Natural killer cell treated with Interleukin-12 subunit alpha and Interleukin-12 subunit beta and Interleukin-15 and Interleukin-18, amount 100 ng/mL, for 72 hours (primary cell): ENCODE results near the gene ANKRD44. TPM values are rescaled to one million over a fixed set of nuclear protein-coding genes. Genes with fewer than 3 reads are reported as not detected.

Experiments used
- ATAC-seq, 2 donors: fragments of 150-1000 bp; cut with Tn5 transposase in 1 of 2; sonication (Bioruptor Pico), chemical (Tn5 transposase) in 1 of 2; 2 replicates each; pipeline ENCODE4 v1.10.0; 2021
- DNase-seq: peaks from one replicate; pipeline ENCODE4 v3.0.0; 2022; ENCODE audit warnings: low spot score
- H3K27ac Mint-ChIP-seq, 2 donors: 1 replicate in 1 of 2; 2 replicates in 1 of 2; pipeline ENCODE4 v1.8.0; 2022; ENCODE audit warnings: mixed read lengths in 2 of 2, mild to moderate bottlenecking in 1 of 2, moderate library complexity in 1 of 2
- H3K27me3 Mint-ChIP-seq, 2 donors: 1 replicate in 1 of 2; 2 replicates in 1 of 2; pipeline ENCODE4 v1.8.0; 2022; ENCODE audit warnings: mixed read lengths in 2 of 2
- H3K36me3 Mint-ChIP-seq: one replicate; pipeline ENCODE4 v1.8.0; 2022; ENCODE audit warnings: mixed read lengths
- H3K4me1 Mint-ChIP-seq, 2 donors: 1 replicate in 1 of 2; 2 replicates in 1 of 2; pipeline ENCODE4 v1.8.0; 2022; ENCODE audit warnings: low read depth in 2 of 2, mixed read lengths in 2 of 2, mild to moderate bottlenecking in 1 of 2
- H3K4me3 Mint-ChIP-seq: one replicate; pipeline ENCODE4 v1.8.0; 2022; ENCODE audit warnings: mixed read lengths
- H3K9me3 Mint-ChIP-seq: 2 replicates; pipeline ENCODE4 v1.8.0; 2022; ENCODE audit warnings: mixed read lengths
- total RNA-seq, 2 donors: library from RNA; stranded (reverse); gene quantifications; one replicate each; pipeline ENCODE4 v1.2.3, GENCODE V29; 2022

The ANKRD44 gene
- total RNA-seq, 2 donors from 2014 or later, result 307 to 413 TPM

GRCh38 chr2:197191177-197191939 lies 119.2 kb downstream of the ANKRD44 start:
- DNase-seq, result no peak

GRCh38 chr2:197190100-197190432 lies 120.5 kb downstream of the ANKRD44 start:
- Mint-ChIP-seq H3K36me3 (peaks cover 11% of the 10 kb centered on the region), H3K27me3 (no peaks in the 10 kb centered on the region), H3K4me1 (peaks cover 62 to 63% of the 10 kb centered on the region in 2 donors), H3K9me3 (no peaks in the 10 kb centered on the region), H3K27ac (no peak overlapping the region), H3K4me3 (no peak overlapping the region)
- DNase-seq (no peak), ATAC-seq (no peak)

More at GRCh38 chr2:197191177-197191939, 119.2 kb downstream of the ANKRD44 start:
- peaks cover 65 to 71% of the 10 kb centered on the region in 2 donors for H3K4me1 Mint-ChIP-seq
- H3K9me3 Mint-ChIP-seq, result no peaks in the 10 kb centered on the region
- H3K27ac Mint-ChIP-seq, result peak overlapping the region; percentile 66 to 83
- peaks cover 1% of the 10 kb centered on the region for H3K36me3 Mint-ChIP-seq
- H3K27me3 Mint-ChIP-seq, result no peaks in the 10 kb centered on the region
- peak overlapping the region; percentile 74 for H3K4me3 Mint-ChIP-seq
- ATAC-seq, result peak; percentile 46 to 52

DNA sequence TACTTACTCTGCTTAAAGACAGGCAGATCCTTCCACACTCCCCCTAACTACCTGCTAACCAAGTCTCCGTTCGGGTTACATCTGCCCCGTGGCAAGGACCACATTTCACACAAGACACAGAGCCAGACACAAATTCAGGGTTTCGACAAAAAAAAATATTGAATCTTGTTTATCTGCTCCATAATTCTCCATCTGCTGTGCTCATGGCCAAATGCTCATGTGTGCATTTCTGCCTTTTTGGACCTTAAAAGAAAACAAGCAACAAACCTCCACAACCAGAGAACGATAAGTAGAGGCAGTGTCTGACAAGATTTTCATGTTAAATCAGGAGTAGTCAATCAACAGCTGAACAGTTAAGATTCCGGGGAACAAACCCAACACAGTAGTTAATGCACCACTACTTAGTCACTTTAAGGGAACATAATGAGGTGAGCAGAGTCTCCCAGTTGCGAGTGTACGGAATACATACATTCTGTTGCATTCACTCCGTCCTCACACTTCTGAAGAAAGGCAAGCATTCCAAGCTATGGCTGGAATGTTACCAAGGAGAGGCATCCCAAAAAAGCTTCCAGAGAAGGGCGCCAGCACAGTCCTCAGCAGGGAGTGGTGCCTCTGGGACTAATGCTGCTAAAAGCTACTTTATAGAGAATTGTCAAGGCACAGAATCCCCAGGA lies 121.0 kb downstream of the ANKRD44 start:
- no peaks in the 10 kb centered on the region for H3K9me3 Mint-ChIP-seq
- peaks cover 61 to 63% of the 10 kb centered on the region in 2 donors for H3K4me1 Mint-ChIP-seq
- H3K36me3 Mint-ChIP-seq, result peaks cover 14% of the 10 kb centered on the region
- ATAC-seq (no peak), DNase-seq (no peak)
- H3K27me3 Mint-ChIP-seq, result no peaks in the 10 kb centered on the region
- no peak overlapping the region for H3K4me3 Mint-ChIP-seq
- peak overlapping the region; percentile 36 to 86 for H3K27ac Mint-ChIP-seq

DNA sequence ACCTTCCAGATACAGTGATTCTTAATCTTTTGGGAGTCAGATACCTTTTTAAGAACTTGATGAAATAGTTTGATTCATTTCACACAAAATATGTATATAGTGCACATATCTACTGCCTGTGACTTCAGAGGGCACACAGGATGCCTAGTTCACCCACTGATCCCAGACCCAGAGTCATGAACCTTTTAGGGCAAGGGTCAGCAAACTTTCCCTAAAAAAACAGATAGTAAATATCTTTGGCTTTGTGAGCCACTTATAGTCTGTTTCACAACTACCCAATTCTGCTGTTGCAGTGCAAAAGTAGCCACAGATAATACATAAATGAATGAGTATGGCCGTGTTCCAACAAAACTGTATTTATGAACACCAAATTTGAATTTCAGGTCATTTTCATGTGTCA lies 124.9 kb downstream of the ANKRD44 start:
- no peaks in the 10 kb centered on the region for H3K27me3 Mint-ChIP-seq
- H3K36me3 Mint-ChIP-seq, result peaks cover 40% of the 10 kb centered on the region
- peaks cover 3% of the 10 kb centered on the region for H3K9me3 Mint-ChIP-seq
- peaks cover 66 to 73% of the 10 kb centered on the region in 2 donors for H3K4me1 Mint-ChIP-seq
- DNase-seq, result no peak
- peak overlapping the region; percentile 35 to 60 for H3K27ac Mint-ChIP-seq
- ATAC-seq, result no peak
- H3K4me3 Mint-ChIP-seq, result no peak overlapping the region

- Mint-ChIP-seq H3K4me3 (no peak overlapping the region), H3K36me3 (peaks cover 40% of the 10 kb centered on the region), H3K27me3 (no peaks in the 10 kb centered on the region), H3K9me3 (peaks cover 3% of the 10 kb centered on the region), H3K4me1 (peaks cover 66 to 75% of the 10 kb centered on the region in 2 donors), H3K27ac (peak overlapping the region; percentile 60 to 63)
- ATAC-seq, result no peak
- DNase-seq, result no peak
These were observed 125.5 kb downstream of the ANKRD44 start for GRCh38 chr2:197184959-197185586.

DNA sequence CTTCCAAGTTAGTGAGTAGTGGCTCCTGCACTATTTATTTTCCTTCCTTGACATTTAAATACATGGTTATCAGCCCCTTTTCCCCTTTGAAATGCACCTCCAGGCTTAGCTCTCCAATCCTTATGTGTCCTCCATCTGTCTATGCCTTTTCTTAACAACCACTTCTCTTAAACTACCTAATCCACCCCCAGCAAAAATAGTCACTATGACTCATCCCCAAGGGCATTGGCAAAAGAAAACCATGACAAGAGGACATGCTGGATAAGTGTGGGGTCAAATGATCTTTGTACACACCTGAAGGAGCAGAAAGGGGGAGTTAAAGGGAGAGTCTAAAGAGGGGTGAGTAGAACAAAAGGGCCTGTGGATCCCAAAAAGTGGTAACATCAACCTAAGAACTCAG lies 127.2 kb downstream of the ANKRD44 start:
- ATAC-seq (no peak), DNase-seq (no peak)
- Mint-ChIP-seq H3K36me3 (peaks cover 40% of the 10 kb centered on the region), H3K27ac (peak overlapping the region; percentile 60 to 63), H3K4me3 (no peak overlapping the region), H3K9me3 (peaks cover 3% of the 10 kb centered on the region), H3K27me3 (no peaks in the 10 kb centered on the region), H3K4me1 (peaks cover 65 to 70% of the 10 kb centered on the region in 2 donors)

DNA sequence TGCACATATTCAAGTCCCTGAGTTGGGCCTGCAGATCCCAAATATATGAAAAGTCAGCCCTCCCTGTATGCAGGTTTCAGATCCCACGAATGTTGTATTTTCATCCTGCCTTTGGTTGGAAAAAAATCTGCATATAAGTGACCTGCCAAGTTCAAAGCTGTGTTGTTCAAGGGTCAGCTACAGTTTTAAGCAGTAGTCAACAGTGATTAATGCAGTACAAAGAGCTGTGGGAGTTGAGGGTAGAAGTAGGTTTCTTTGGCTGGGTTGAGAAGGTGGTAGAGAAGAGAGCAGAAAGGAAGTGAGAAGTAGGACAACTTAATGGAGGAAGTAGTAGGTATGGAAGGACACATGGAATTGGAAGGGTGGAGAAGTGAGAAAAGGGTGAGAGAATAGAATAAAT lies 127.9 kb downstream of the ANKRD44 start:
- ATAC-seq (no peak), DNase-seq (no peak)
- peaks cover 40% of the 10 kb centered on the region for H3K36me3 Mint-ChIP-seq
- peak overlapping the region; percentile 60 to 63 for H3K27ac Mint-ChIP-seq
- H3K9me3 Mint-ChIP-seq, result peaks cover 3% of the 10 kb centered on the region
- peaks cover 58 to 63% of the 10 kb centered on the region in 2 donors for H3K4me1 Mint-ChIP-seq
- peak overlapping the region; percentile 5 for H3K4me3 Mint-ChIP-seq
- H3K27me3 Mint-ChIP-seq, result no peaks in the 10 kb centered on the region

- Mint-ChIP-seq H3K27me3 (no peaks in the 10 kb centered on the region), H3K4me3 (no peak overlapping the region), H3K27ac (peak overlapping the region; percentile 60 to 63), H3K4me1 (peaks cover 49 to 57% of the 10 kb centered on the region in 2 donors), H3K36me3 (peaks cover 40% of the 10 kb centered on the region), H3K9me3 (peaks cover 3% of the 10 kb centered on the region)
- no peak for ATAC-seq
- no peak for DNase-seq
These were observed 129.1 kb downstream of the ANKRD44 start for GRCh38 chr2:197181491-197181890.

DNA sequence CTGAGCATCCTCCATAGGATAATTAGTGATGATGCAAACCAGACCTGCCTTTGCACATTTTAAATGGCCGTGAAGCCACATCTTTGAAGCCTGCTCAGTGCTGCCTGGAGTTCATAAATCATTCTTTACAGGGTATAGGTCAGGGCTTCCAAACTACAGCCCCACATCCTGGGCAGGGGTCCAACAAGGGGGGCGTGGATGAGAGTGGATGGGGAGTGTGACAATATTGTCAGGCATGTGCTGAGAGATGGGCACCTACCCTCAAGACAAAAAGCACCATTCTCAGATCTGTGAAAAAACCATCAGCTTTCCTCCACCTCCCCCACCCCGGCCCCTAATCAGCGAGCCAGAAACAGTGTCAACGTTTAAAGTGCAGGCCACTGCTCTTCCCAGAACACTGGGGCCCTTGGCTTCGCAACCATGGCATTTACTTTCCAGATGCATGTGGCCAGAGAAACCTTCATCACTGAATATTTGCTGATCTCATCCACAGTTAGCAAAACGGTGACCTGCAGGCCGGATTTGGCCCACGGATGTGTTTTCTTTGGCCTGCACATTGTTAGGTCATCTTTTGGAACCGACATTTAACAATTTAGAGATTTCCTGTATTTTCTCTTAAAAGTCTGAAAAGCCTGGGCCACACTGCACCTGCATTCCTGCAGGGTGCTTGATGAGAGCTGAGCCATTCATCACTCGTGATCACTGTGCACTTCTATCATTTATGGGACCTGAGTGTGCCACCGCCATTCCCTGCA lies 130.7 kb downstream of the ANKRD44 start:
- peak overlapping the region; percentile 18 to 51 for H3K27ac Mint-ChIP-seq

DNA sequence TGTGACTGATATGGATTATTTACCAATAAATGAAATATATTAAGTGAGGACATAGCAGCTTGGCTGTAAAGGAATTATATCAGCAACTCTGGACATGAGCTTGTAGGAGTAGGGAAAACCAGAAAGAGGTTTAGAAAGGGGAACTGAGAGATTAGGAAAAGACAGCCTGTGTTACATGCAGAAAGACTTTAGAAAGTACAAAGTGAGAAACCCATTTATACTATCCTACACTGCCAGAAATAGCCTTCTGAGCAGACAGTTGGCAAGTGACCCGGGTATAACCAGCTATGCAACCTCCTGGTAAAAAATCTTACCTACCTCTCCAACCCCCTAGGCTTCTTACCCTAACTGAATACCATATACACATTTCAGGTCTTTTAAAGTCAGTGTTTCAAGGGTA lies 134.1 kb downstream of the ANKRD44 start:
- peaks cover 41 to 45% of the 10 kb centered on the region in 2 donors for H3K4me1 Mint-ChIP-seq
- H3K36me3 Mint-ChIP-seq, result peaks cover under 1% of the 10 kb centered on the region
- H3K27me3 Mint-ChIP-seq, result no peaks in the 10 kb centered on the region
- DNase-seq (no peak), ATAC-seq (no peak)
- H3K27ac Mint-ChIP-seq, result peak overlapping the region in 1 of 2 donors; percentile 31
- no peak overlapping the region for H3K4me3 Mint-ChIP-seq
- H3K9me3 Mint-ChIP-seq, result no peaks in the 10 kb centered on the region

More for the DNA sequence above, 130.7 kb downstream of the ANKRD44 start:
- peaks cover 29% of the 10 kb centered on the region for H3K36me3 Mint-ChIP-seq
- peaks cover 54 to 60% of the 10 kb centered on the region in 2 donors for H3K4me1 Mint-ChIP-seq
- DNase-seq (no peak), ATAC-seq (no peak)
- H3K9me3 Mint-ChIP-seq, result peaks cover 3% of the 10 kb centered on the region
- H3K27me3 Mint-ChIP-seq, result no peaks in the 10 kb centered on the region
- no peak overlapping the region for H3K4me3 Mint-ChIP-seq

DNA sequence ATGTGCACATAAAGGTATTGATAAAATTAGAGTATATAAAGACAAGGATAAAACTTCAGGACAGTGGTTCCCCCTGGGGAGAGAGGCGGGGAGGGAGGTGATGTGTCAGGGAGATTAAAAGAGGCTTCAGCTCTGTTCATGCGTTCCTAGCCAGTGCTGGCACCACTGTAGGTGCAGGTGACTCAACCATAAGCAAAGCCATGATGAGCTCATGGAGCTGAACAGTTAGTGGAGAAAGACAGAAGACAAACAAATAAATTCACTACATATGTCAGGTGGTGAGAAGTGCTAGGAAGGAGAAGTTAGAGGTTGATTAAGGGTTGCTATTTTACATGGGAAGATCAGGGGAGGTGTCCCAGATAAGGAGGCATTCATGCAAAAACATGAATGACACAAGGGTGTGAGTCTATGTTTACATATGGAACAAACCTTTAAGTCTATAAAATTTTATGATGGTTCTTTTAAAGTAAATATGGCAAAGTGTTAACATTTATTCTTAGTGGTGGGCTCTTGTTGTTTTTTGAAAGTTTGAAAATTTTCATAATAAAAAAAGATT lies 136.0 kb downstream of the ANKRD44 start:
- H3K27ac Mint-ChIP-seq, result peak overlapping the region in 1 of 2 donors; percentile 67
- DNase-seq (no peak), ATAC-seq (no peak)
- no peak overlapping the region for H3K4me3 Mint-ChIP-seq
- H3K4me1 Mint-ChIP-seq, result peaks cover 43 to 52% of the 10 kb centered on the region in 2 donors
- no peaks in the 10 kb centered on the region for H3K27me3 Mint-ChIP-seq
- no peaks in the 10 kb centered on the region for H3K9me3 Mint-ChIP-seq
- H3K36me3 Mint-ChIP-seq, result no peaks in the 10 kb centered on the region

- Mint-ChIP-seq H3K4me1 (peaks cover 56 to 66% of the 10 kb centered on the region in 2 donors), H3K4me3 (no peak overlapping the region), H3K27me3 (no peaks in the 10 kb centered on the region), H3K9me3 (no peaks in the 10 kb centered on the region), H3K36me3 (no peaks in the 10 kb centered on the region), H3K27ac (peak overlapping the region; percentile 56 to 83)
- ATAC-seq (no peak), DNase-seq (no peak)
These were observed 139.0 kb downstream of the ANKRD44 start for GRCh38 chr2:197171582-197171981.

DNA sequence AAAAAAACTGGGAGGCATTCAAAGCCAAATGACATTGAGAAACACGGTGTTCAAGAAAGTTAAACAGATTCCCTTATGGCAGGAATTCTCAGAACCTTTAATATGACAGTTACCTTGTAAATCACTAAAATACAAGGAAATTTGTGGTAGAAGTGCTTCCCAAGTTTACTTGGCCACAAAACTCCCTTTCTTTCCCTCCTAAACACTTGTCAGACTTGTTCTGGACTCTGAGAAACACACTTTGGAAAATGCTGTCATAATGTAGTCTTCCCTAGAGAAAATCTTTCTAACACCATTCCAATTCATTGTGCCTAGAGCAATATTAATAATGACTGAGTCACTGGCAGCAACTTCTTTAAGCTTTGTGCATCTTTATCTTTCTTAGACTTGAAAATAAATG lies 140.4 kb downstream of the ANKRD44 start:
- no peak for DNase-seq
- H3K36me3 Mint-ChIP-seq, result no peaks in the 10 kb centered on the region
- H3K27ac Mint-ChIP-seq, result peak overlapping the region; percentile 56 to 83
- no peaks in the 10 kb centered on the region for H3K9me3 Mint-ChIP-seq
- H3K27me3 Mint-ChIP-seq, result no peaks in the 10 kb centered on the region
- no peak for ATAC-seq
- H3K4me1 Mint-ChIP-seq, result peaks cover 51 to 63% of the 10 kb centered on the region in 2 donors
- no peak overlapping the region for H3K4me3 Mint-ChIP-seq
